Retinal pigment epithelial cell (primary cell): ENCODE results near the gene MBNL1.
"Not testable (repeated sequence)": the region's sequence is repeated elsewhere in the genome, so short reads cannot be mapped to it uniquely, and the experiment has no call there.

ENCODE experiments used
- DNase-seq: peaks from one replicate; pipeline ENCODE4 v3.0.0-alpha.2; 2010; ENCODE audit warnings: low read depth
- H3K4me3 ChIP-seq: 2 replicates; pipeline ENCODE4 v1.5.1; 2011; ENCODE audit warnings: mild to moderate bottlenecking, low read length, control low read depth, moderate library complexity
- CTCF ChIP-seq: conservative IDR thresholded peaks from 2 replicates; pipeline ENCODE4 v1.5.1; 2011; ENCODE audit warnings: low read depth, low read length, control low read depth, inconsistent platforms

The MBNL1 gene

GRCh38 chr3:152430223-152431002, 161.7 kb downstream of the MBNL1 start:
- no peak for DNase-seq
- no peak for TF ChIP-seq CTCF
- no peak overlapping the region for H3K4me3 ChIP-seq

GRCh38 chr3:152434142-152434541, 165.4 kb downstream of the MBNL1 start:
- H3K4me3 ChIP-seq = no peak overlapping the region
- DNase-seq = no peak
- TF ChIP-seq CTCF = no peak

- DNase-seq, H3K4me3 ChIP-seq: not testable (repeated sequence)
Observed at GRCh38 chr3:152435210-152435609, 166.5 kb downstream of the MBNL1 start.

- no peak for DNase-seq
- TF ChIP-seq CTCF = no peak
- H3K4me3 ChIP-seq = no peak overlapping the region
Observed at GRCh38 chr3:152436707-152437590, 168.2 kb downstream of the MBNL1 start.

- DNase-seq = no peak
- TF ChIP-seq CTCF = no peak
- no peak overlapping the region for H3K4me3 ChIP-seq
Observed at GRCh38 chr3:152438181-152438580, 169.5 kb downstream of the MBNL1 start.

GRCh38 chr3:152438706-152439105, 170.0 kb downstream of the MBNL1 start:
- DNase-seq = no peak
- no peak for TF ChIP-seq CTCF
- H3K4me3 ChIP-seq = no peak overlapping the region

GRCh38 chr3:152440243-152440642, 171.5 kb downstream of the MBNL1 start:
- not testable (repeated sequence) for H3K4me3 ChIP-seq

More at GRCh38 chr3:152440243-152440642, 171.5 kb downstream of the MBNL1 start:
- DNase-seq = not testable (repeated sequence)
